Chondrocyte (in vitro differentiated cells): ENCODE data around the gene EPHA3. TPM values are rescaled to one million over a fixed set of nuclear protein-coding genes. Genes with fewer than 3 reads are reported as not detected.

Experiments used
- DNase-seq: peaks from one replicate; pipeline ENCODE4 v3.0.0; 2021; ENCODE audit warnings: mixed read lengths, low spot score
- H3K27ac Mint-ChIP-seq: one replicate; pipeline ENCODE4 v1.8.0; 2021; ENCODE audit warnings: mild to moderate bottlenecking, moderate library complexity, mixed read lengths; ENCODE audit not compliant: unreplicated experiment
- H3K27me3 Mint-ChIP-seq: 2 replicates; pipeline ENCODE4 v1.8.0; 2021; ENCODE audit warnings: low read depth, mixed read lengths
- H3K36me3 Mint-ChIP-seq: 2 replicates; pipeline ENCODE4 v1.8.0; 2021; ENCODE audit warnings: low read depth, mixed read lengths
- H3K4me1 Mint-ChIP-seq: 2 replicates; pipeline ENCODE4 v1.8.0; 2021; ENCODE audit warnings: low read depth, mild to moderate bottlenecking, mixed read lengths
- H3K4me3 Mint-ChIP-seq: one replicate; pipeline ENCODE4 v1.8.0; 2021; ENCODE audit warnings: mild to moderate bottlenecking, moderate library complexity, mixed read lengths; ENCODE audit not compliant: unreplicated experiment
- H3K9me3 Mint-ChIP-seq: 2 replicates; pipeline ENCODE4 v1.8.0; 2021; ENCODE audit warnings: low read depth, mixed read lengths
- total RNA-seq: library from RNA; stranded (reverse); gene quantifications from 3 replicates; pipeline ENCODE4 v1.2.1, GENCODE V29; 2021
- TF ChIP-seq, protein P1 (sequence below): fragments of 200-600 bp; sonication (generic); IDR thresholded peaks from 2 replicates; pipeline ENCODE4 v1.5.0; 2021; ENCODE audit warnings: antibody characterized with exemption, mild to moderate bottlenecking, moderate library complexity

Gene EPHA3
- total RNA-seq, 1 donor from 2014 or later = 0.87 TPM

DNA sequence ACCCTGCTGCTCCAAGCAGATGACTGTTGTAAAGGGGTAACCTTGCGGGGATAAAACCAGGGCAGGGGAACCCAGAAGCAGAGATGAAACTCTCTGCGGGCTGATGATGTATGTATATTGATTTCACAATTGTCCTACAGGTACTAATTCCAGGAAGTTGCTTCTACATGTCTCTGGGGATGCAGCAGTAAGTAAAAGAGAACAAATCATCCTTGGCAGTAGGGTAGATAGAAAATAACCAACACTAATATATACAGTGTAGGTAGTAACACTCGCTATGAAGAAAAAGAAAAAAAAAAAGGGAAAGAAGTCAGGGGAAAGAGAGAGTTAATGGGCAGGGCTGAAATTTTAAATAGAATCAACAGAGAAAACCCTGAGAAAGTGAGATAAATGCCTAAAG, 50.2 kb downstream of the EPHA3 start:
- H3K27me3 Mint-ChIP-seq = peaks cover 5% of the 10 kb centered on the region

DNA sequence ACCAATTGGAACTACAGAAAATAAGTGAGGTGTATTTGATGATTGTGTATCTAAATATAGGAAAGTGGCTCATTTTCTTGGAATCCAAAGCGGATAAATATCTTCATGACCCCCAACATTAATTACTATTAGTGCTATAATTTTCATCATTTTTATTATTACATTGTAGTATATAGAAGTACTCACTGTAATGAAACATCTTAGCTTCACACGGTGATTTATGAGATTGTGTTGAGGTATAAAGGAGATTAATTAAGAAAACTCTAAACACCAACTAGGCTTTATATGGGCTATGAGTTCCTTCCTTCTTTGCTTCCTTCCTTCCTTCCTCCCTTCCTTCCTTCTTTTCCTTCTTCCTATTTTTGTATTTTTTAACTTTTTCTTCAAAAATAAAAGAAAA, 52.2 kb downstream of the EPHA3 start:
- H3K4me3 Mint-ChIP-seq = no peak overlapping the region
- H3K4me1 Mint-ChIP-seq = peaks cover 2% of the 10 kb centered on the region
- no peak overlapping the region for H3K27ac Mint-ChIP-seq
- DNase-seq = no peak
- no peaks in the 10 kb centered on the region for H3K9me3 Mint-ChIP-seq
- no peaks in the 10 kb centered on the region for H3K36me3 Mint-ChIP-seq
- H3K27me3 Mint-ChIP-seq = peaks cover 5% of the 10 kb centered on the region
- TF ChIP-seq, protein P1, sequence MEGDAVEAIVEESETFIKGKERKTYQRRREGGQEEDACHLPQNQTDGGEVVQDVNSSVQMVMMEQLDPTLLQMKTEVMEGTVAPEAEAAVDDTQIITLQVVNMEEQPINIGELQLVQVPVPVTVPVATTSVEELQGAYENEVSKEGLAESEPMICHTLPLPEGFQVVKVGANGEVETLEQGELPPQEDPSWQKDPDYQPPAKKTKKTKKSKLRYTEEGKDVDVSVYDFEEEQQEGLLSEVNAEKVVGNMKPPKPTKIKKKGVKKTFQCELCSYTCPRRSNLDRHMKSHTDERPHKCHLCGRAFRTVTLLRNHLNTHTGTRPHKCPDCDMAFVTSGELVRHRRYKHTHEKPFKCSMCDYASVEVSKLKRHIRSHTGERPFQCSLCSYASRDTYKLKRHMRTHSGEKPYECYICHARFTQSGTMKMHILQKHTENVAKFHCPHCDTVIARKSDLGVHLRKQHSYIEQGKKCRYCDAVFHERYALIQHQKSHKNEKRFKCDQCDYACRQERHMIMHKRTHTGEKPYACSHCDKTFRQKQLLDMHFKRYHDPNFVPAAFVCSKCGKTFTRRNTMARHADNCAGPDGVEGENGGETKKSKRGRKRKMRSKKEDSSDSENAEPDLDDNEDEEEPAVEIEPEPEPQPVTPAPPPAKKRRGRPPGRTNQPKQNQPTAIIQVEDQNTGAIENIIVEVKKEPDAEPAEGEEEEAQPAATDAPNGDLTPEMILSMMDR = no peak

More for the DNA sequence above, 50.2 kb downstream of the EPHA3 start:
- TF ChIP-seq, protein P1 = no peak
- Mint-ChIP-seq H3K27ac (peak overlapping the region; percentile 41), H3K4me1 (peaks cover 2% of the 10 kb centered on the region), H3K36me3 (no peaks in the 10 kb centered on the region), H3K4me3 (no peak overlapping the region), H3K9me3 (no peaks in the 10 kb centered on the region)
- DNase-seq = no peak

DNA sequence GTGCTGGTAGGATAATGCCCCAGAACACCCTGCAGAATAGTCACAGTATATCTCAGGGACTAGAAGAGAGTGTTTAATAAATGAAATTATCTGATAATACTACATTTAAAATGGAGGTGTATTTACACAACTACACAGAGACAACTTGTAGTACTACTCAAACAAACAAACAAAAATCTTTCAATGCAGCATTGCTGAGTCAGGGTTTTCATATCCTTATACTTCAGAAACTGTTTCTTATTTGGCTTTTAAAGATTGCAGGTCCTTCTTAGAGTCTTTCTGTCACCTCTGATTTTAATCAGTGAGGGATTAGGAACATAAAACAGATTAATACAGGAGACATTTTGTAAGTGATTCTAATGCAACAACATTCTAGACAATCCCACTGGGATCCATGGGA, 57.4 kb downstream of the EPHA3 start:
- H3K36me3 Mint-ChIP-seq = no peaks in the 10 kb centered on the region
- no peak overlapping the region for H3K27ac Mint-ChIP-seq
- H3K9me3 Mint-ChIP-seq = no peaks in the 10 kb centered on the region
- H3K4me1 Mint-ChIP-seq = no peaks in the 10 kb centered on the region
- H3K4me3 Mint-ChIP-seq = no peak overlapping the region
- TF ChIP-seq, protein P1 = no peak
- DNase-seq = no peak
- peaks cover 2% of the 10 kb centered on the region for H3K27me3 Mint-ChIP-seq

DNA sequence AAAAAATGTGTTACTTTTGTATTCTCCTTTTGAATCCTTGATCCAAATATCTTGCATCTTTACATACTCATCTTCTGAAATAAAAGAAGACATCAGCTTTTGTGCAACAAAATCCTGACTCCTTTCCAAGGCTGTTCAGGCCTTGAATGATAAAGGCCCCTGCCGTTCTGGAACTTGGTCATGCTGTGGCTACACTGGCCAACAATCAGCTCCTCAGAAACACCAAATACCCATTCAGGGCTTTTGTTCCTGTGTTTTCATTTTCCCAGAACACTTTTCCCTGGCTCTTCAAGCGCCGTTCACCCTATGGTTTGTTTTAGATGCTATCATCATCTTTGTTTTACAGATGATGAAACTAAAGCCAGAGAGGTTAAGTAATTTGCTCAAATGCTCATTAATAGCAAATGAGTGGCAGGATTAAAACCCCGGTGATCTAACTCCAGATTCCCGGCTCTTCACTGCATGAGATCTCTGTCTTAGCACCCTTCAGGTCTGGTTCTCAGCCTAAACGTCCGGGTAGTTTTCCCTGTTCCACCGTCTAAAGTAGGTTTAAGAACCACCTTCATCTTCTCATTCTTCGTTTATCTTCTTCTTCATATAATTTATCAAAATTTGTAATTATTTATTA, 58.3 kb downstream of the EPHA3 start:
- DNase-seq = no peak
- TF ChIP-seq, protein P1 = no peak
- Mint-ChIP-seq H3K4me1 (no peaks in the 10 kb centered on the region), H3K27me3 (peaks cover 2% of the 10 kb centered on the region), H3K4me3 (no peak overlapping the region), H3K36me3 (no peaks in the 10 kb centered on the region), H3K27ac (no peak overlapping the region), H3K9me3 (no peaks in the 10 kb centered on the region)

DNA sequence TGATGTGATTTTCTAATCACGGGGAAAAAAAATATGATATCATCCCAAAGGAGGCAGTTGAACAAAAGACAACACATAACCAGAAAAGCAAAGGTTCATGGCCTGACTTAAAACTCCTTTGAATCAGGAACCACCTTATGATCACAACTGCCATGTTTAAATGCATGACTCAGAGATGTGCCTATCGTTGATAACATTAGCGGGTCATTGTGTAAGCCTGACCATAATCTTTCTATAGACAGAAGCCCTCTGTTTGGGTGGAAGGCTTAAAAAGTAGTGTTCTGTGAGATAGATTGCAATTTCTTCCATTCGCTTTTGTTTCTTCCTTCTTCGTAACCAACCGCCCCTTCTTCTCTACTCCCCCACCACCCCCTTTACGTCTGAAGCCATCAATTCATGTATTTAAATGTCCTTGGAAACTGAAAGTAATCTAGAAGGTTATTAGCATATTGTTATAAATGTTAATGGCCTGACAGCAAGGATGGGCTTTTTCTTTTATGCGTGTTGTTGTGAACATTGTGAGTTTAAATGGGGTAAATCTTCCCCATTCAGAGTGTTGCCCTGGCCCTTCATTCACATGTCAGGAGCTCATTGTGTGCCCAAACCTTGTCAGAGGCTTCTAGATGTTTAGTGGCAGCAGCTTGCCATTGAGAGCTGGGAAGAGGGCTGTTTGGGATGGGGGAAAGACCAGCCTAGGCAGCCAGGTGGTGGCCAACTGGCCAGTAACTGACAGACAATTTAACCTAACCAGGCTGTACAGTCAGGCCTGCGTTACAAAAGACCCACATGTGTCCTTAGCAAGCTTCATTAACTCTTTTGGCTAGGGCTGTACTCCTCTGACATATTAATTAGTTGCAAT, 64.5 kb downstream of the EPHA3 start:
- Mint-ChIP-seq H3K27ac (no peak overlapping the region), H3K27me3 (no peaks in the 10 kb centered on the region), H3K9me3 (no peaks in the 10 kb centered on the region), H3K4me1 (peaks cover 8% of the 10 kb centered on the region), H3K36me3 (no peaks in the 10 kb centered on the region), H3K4me3 (no peak overlapping the region)
- TF ChIP-seq, protein P1 = no peak
- no peak for DNase-seq
